Spleen (tissue), 7 donors: ENCODE measurements around the gene KRT9.
A peak's percentile ranks its signal among the peaks of the same experiment; 100 is the strongest.

ENCODE experiments used
- CTCF ChIP-seq, 11 experiments: fragments of 200-600 bp in 7 of 11; fragments of 450-650 bp in 4 of 11; sonication (generic) in 4 of 11; IDR thresholded peaks in 8 of 11; conservative IDR thresholded peaks in 3 of 11; 1 replicate in 7 of 11; 2 replicates in 4 of 11; pipeline versions ENCODE4 v1.4.0 to v1.8.0; 2016 to 2021; ENCODE audit warnings: antibody characterized with exemption in 11 of 11, inconsistent platforms in 4 of 11, mild to moderate bottlenecking in 1 of 11
- POLR2AphosphoS5 ChIP-seq, 3 donors: sonication (generic); formaldehyde crosslinking; IDR thresholded peaks; one replicate each; pipeline ENCODE4 v1.5.1; 2017; ENCODE audit warnings: antibody characterized with exemption in 3 of 3
- donor health status: DM: no; HTN: no; CAD: no; lungs with moderate emphysema.
- donor health status: DM: no; HTN: no; CAD: no.
- donor health status: DM: no; HTN: no; CAD: no.

GRCh38 chr17:41579484-41580243, 7.8 kb upstream of the KRT9 start:
- TF ChIP-seq POLR2AphosphoS5 (IDR thresholded peaks at IDR 0.05), result no peak
- peak; percentile 45 to 89 (median 75) for TF ChIP-seq CTCF (IDR thresholded peaks at IDR 0.05 in 8 of 11, conservative IDR thresholded peaks at IDR 0.05 in 3 of 11)
